Activated CD8-positive, alpha-beta T cell treated with anti-CD3 and anti-CD28 coated beads for 36 hours (primary cell): ENCODE results near the gene TBL2. TPM values are rescaled to one million over a fixed set of nuclear protein-coding genes. Genes with fewer than 3 reads are reported as not detected.

Source experiments
- ATAC-seq: fragments of 200-7000 bp; cut with Tn5 transposase; one replicate; pipeline ENCODE4 v1.10.0; 2021; ENCODE audit warnings: mild to moderate bottlenecking, moderate library complexity
- CTCF ChIA-PET: fragments of 350-600 bp; sonication (Branson Sonifier 250); formaldehyde crosslinking; loops from one replicate; lab custom pipeline; 2021; ENCODE audit warnings: antibody characterized with exemption; lab: Charles Lee
- POLR2A ChIA-PET: fragments of 350-600 bp; sonication (Branson Sonifier 250); formaldehyde crosslinking; loops from one replicate; lab custom pipeline; 2021; ENCODE audit warnings: antibody characterized with exemption; lab: Charles Lee
- DNase-seq: peaks from one replicate; pipeline ENCODE4 v3.0.0-alpha.2; 2020
- H3K27ac Mint-ChIP-seq: one replicate; pipeline ENCODE4 v1.8.0; 2021; ENCODE audit warnings: mild to moderate bottlenecking, mixed read lengths
- H3K27me3 Mint-ChIP-seq: one replicate; pipeline ENCODE4 v1.8.0; 2021; ENCODE audit warnings: mixed read lengths
- H3K36me3 Mint-ChIP-seq: one replicate; pipeline ENCODE4 v1.8.0; 2021; ENCODE audit warnings: low read depth, mixed read lengths
- H3K4me1 Mint-ChIP-seq: one replicate; pipeline ENCODE4 v1.8.0; 2021; ENCODE audit warnings: low read depth, mixed read lengths
- H3K4me3 Mint-ChIP-seq: one replicate; pipeline ENCODE4 v1.8.0; 2021; ENCODE audit warnings: mild to moderate bottlenecking, moderate library complexity, mixed read lengths
- H3K9me3 Mint-ChIP-seq: one replicate; pipeline ENCODE4 v1.8.0; 2021; ENCODE audit warnings: mixed read lengths
- intact Hi-C: fragments of 100-400 bp; cut with micrococcal nuclease; formaldehyde crosslinking; loops from one replicate; pipeline ENCODE4 v1.10.0; 2022
- total RNA-seq, 2 experiments: library from RNA; stranded (reverse); gene quantifications; one replicate each; pipeline ENCODE4 v1.2.3, GENCODE V29; 2021
- TF ChIP-seq, protein P1 (sequence below): fragments of 200-600 bp; IDR thresholded peaks from one replicate; pipeline ENCODE4 v1.8.0; 2022; ENCODE audit warnings: antibody characterized with exemption, mild to moderate bottlenecking

TBL2 gene
- total RNA-seq, 2 experiments from 2014 or later = 29.6 to 30.7 TPM

DNA sequence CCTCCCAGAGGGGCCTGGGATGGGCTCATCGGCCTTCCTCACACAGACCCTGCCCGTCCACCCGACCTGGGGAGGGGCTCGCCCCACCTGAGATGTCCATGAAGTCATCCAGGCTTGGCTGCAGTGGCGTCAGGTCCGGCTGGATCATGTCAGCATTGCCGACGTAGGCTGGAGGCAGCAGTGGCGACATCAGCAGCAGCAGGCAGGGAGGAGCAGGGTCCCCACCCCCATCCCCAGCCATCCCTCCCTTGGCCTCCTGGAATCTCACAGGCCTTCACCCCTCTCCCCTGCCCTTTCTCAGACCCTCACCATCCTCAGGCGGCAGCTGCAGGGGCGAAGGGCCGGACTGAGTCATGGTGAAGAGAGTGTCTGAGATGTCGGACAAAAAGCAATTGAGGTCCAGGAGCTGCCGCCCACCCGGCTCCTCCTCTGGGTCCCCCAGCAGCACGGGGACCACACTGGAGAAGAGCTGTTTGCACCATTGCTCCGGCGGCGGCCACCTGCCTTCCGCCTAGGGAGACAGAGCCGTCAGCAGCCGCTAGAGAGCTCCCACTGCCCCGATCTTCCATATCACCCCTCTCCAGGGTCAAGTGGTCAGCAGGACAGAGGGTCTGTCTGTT lies 27.3 kb upstream of the TBL2 start:
- ATAC-seq = no peak
- intact Hi-C loops = loop anchor here (2.0 to 5.0 kb wide), 2 partner anchors 63 to 122 kb away; no protein-coding TSS in a partner anchor
- Mint-ChIP-seq H3K4me3 (no peak overlapping the region), H3K4me1 (no peaks in the 10 kb centered on the region), H3K36me3 (no peaks in the 10 kb centered on the region), H3K9me3 (no peaks in the 10 kb centered on the region), H3K27ac (no peak overlapping the region), H3K27me3 (peaks cover 18% of the 10 kb centered on the region)
- TF ChIP-seq, protein P1, sequence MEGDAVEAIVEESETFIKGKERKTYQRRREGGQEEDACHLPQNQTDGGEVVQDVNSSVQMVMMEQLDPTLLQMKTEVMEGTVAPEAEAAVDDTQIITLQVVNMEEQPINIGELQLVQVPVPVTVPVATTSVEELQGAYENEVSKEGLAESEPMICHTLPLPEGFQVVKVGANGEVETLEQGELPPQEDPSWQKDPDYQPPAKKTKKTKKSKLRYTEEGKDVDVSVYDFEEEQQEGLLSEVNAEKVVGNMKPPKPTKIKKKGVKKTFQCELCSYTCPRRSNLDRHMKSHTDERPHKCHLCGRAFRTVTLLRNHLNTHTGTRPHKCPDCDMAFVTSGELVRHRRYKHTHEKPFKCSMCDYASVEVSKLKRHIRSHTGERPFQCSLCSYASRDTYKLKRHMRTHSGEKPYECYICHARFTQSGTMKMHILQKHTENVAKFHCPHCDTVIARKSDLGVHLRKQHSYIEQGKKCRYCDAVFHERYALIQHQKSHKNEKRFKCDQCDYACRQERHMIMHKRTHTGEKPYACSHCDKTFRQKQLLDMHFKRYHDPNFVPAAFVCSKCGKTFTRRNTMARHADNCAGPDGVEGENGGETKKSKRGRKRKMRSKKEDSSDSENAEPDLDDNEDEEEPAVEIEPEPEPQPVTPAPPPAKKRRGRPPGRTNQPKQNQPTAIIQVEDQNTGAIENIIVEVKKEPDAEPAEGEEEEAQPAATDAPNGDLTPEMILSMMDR = no peak
- POLR2A ChIA-PET = interaction anchor here (1.7 kb wide), 1 partner anchor 133 kb away, joined by 8 read pairs; the partner anchor contains the start of gene ABHD11
- CTCF ChIA-PET = interaction anchor here (0.5 to 7.4 kb wide), 18 partner anchors 11 to 290 kb away, joined by 3 to 84 read pairs (median 12); partner anchors contain the start of genes ABHD11, MLXIPL and VPS37D
- DNase-seq = no peak

DNA sequence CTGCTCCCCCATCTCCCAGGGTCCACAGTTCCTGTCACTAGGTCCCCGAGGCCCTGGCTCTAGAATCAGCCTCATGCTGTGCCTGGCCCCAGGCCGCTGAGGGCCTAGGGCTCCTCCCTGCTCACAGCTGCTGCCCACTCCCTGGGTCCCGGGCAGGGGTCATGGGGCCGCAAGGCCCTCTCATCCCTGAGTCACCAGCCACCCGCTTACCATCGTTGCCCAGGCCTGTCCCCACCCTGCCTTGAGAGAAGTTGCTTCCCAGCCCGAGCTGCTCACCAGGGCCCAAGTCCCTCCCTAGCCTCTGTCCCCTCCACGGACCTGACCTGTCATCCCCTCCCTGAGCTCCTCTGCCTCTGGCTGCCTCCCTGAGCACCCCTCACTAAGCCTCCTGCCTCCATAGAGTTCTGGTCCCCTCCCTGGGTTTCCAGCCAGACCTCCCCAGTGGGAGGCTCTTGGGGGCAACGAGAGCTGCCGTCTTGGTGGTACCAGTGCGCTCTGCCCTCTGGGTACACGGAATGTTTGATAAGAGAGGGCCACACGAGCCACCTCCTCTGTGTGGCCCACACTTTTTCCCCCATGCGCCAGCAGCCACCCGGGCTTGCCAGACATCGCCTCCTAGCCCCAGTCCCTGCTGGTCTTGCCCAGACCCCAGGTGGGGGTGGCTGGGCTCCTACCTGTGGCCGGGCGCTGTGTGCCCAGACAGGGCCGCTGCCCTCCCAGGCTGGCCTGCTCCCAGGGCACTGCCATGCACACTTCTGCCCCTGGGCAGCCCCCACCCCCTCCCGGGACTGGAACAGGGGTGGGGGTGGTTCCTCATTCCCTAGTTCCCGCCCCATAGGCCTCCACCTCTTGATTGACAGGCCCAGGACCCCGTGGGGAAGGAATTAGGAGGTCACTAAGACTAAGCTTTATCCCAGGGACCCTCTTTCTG lies 24.6 kb upstream of the TBL2 start:
- TF ChIP-seq, protein P1 = no peak
- ChIA-PET POLR2A (no interaction called here), CTCF (interaction anchor here (5.3 to 7.4 kb wide), 2 partner anchors 122 to 134 kb away, joined by 53 to 84 read pairs; partner anchors contain the start of gene ABHD11)
- ATAC-seq = no peak
- DNase-seq = no peak
- Mint-ChIP-seq H3K27ac (no peak overlapping the region), H3K9me3 (no peaks in the 10 kb centered on the region), H3K4me1 (no peaks in the 10 kb centered on the region), H3K36me3 (no peaks in the 10 kb centered on the region), H3K4me3 (no peak overlapping the region), H3K27me3 (peaks cover 12% of the 10 kb centered on the region)
- intact Hi-C loops = no loop called here

DNA sequence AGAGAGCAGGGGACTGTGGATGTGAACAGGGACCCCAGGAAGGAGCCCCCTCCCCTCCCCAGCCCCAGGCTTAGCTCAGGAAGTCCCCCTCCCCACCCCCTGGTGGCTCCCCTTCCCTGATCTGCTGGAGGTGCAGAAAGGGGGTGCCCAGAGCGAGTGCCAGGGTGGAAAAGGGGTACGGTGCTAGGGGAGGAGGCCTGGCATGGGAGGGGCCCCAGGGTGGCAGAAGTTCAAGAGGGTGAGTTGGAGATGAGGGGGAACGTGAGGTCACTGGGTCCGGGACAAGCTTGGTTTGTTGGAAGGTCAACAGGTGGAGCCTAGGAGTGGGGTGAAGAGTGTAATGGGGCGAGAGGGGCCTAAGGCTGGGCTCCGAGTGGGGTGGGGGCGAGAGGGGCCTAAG lies 21.5 kb upstream of the TBL2 start:
- no peak for DNase-seq
- H3K27me3 Mint-ChIP-seq = peaks cover 10% of the 10 kb centered on the region
- TF ChIP-seq, protein P1 = no peak
- H3K27ac Mint-ChIP-seq = no peak overlapping the region
- H3K4me3 Mint-ChIP-seq = no peak overlapping the region
- no peak for ATAC-seq
- no peaks in the 10 kb centered on the region for H3K9me3 Mint-ChIP-seq
- ChIA-PET POLR2A (no interaction called here), CTCF (interaction anchor here (0.9 to 1.2 kb wide), 2 partner anchors 126 to 135 kb away, joined by 3 to 4 read pairs; no protein-coding TSS in a partner anchor)
- H3K36me3 Mint-ChIP-seq = no peaks in the 10 kb centered on the region
- H3K4me1 Mint-ChIP-seq = no peaks in the 10 kb centered on the region
- intact Hi-C loops = no loop called here

DNA sequence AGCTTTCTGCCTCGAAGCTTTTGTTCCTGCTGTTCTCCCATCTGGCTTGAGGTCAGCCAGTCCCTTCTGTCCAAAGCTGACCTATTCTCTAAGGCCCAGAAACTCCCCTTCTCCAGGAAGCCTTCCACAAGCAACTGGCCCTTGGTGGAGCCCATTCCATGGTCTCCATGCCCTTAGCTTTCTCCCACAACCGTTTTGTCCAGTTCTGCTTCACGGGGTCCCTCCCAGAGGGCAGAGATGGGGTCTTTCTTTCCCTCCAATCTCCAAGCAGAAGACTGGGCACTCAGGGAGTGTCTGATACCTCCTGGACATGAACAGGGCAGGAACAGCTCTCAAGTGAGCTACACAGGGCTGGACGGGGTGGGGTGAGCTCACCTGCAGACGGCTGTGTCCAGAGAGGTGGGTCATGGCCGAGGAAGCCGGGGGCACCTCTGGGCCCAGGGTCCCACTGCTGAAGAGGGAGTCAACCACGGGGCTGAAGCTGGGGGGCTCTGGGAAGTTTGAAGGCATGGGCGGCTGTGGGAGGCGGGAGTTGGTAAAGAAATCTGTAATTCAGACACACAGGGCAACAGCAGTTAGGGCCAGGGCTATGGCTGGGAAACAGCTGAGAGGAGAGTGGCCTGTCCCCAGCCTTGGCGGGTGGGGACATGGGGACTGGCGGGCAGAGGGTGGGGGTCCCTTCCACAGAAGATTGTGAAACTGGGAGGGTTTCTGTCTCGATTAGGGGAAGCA lies 20.9 kb upstream of the TBL2 start:
- no peak for DNase-seq
- Mint-ChIP-seq H3K9me3 (no peaks in the 10 kb centered on the region), H3K27ac (no peak overlapping the region), H3K4me3 (no peak overlapping the region), H3K27me3 (peaks cover 10% of the 10 kb centered on the region), H3K36me3 (no peaks in the 10 kb centered on the region), H3K4me1 (no peaks in the 10 kb centered on the region)
- intact Hi-C loops = no loop called here
- ChIA-PET CTCF (interaction anchor here (0.9 to 1.5 kb wide), 4 partner anchors 8 to 136 kb away, joined by 3 to 5 read pairs (median 4); no protein-coding TSS in a partner anchor), POLR2A (no interaction called here)
- TF ChIP-seq, protein P1 = no peak
- no peak for ATAC-seq
